Measurements from ENCODE around the gene FRMD1.

DNA sequence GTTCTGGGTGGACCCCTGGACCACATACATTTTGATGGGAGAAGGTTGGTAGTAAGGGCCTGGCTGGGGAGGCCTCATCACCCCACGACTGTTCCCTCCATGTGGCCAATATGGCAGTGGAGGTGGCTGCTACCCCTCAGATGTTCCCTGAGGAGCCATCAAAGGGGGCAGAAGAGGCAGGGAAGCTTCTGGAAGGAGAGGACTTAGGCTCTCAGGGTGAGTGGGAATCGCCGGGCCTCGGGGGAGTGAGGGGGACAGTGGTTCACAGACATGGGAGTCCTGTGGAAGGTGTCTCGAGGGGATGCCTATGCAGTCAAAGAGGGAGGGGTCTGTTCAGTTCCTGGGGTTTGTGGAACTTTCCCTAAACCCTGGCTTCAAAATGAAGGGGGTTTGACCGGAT, 32.9 kb upstream of the FRMD1 start:
- TF ChIP-seq, protein P1, sequence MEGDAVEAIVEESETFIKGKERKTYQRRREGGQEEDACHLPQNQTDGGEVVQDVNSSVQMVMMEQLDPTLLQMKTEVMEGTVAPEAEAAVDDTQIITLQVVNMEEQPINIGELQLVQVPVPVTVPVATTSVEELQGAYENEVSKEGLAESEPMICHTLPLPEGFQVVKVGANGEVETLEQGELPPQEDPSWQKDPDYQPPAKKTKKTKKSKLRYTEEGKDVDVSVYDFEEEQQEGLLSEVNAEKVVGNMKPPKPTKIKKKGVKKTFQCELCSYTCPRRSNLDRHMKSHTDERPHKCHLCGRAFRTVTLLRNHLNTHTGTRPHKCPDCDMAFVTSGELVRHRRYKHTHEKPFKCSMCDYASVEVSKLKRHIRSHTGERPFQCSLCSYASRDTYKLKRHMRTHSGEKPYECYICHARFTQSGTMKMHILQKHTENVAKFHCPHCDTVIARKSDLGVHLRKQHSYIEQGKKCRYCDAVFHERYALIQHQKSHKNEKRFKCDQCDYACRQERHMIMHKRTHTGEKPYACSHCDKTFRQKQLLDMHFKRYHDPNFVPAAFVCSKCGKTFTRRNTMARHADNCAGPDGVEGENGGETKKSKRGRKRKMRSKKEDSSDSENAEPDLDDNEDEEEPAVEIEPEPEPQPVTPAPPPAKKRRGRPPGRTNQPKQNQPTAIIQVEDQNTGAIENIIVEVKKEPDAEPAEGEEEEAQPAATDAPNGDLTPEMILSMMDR (IDR thresholded peaks at IDR 0.05), result no peak
- no peak for TF ChIP-seq POLR2A (IDR thresholded peaks at IDR 0.05)
